RKO (cell line): ENCODE measurements around the gene LSM11.

ENCODE experiments used
- DNase-seq: peaks from one replicate; pipeline ENCODE4 v3.0.0-alpha.2; 2016; ENCODE audit warnings: low spot score

The LSM11 gene

DNA sequence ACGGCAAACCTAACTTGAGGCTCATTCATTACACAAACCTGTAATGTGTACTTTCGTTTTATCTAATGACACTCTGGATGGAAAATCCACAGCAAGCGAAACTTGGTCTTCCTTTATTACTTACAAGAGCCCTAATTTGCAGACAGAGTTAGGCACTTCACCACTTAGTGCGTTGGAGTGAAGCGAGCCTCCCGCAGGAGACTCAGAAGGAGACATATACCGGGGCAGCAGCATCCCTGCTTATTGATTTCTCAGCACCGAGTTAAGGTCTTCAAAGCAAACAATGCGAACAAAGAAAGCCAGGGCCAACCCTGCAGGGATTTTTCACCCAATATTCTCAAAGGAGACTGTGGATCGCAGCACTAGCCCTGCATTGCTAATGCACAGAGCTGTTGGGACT is 28.6 kb downstream of the LSM11 start:
- DNase-seq = no peak

DNA sequence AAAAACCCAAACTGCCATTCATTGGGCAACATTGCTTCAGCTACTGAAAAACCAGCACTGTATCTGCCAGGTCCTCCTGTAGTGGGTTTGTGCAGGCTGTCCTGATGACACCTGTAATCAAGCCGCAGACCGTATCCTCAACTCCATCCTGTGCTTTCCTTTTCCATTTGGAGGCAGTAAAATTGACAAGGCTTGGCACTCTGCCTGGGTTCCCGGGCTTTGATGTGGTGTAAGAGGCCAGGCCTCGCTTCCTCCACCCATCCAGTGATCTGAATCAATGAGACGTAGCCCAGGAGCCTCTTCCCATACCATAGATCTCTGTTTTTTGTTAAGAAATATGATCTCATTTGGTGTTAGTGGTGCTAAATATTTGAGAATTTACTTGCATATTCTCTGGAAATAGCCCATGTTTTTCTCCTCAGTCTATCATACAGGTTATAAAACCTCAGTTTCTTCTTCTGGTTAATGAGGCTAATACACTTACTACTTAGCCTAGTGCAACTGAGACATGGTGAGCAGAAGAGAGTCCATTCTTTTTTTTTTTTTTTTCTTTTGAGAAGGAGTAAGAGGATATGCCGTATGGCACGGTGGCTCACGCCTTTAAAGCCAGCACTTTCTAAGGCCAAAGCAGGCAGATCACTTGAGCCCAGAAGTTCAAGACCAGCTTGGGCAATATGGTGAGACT is 34.8 kb downstream of the LSM11 start:
- no peak for DNase-seq

DNA sequence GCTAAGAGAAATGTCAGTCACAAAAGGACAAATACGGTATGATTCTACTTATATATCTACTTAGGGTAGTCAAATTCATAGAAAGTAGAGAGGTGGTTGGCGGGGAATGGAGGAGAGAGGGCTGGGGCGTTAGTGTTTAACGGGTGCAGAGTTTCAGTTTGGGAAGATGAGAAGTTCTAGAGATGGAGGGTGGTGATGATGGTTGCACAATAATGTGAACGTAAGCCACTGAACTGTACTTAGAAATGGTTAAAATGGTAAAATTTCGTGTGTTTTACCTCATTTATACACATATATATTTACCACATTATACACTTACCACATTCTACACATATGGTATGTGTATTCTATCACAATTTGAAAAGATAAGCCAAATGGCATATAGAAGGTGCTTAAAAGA is 35.7 kb downstream of the LSM11 start:
- no peak for DNase-seq

DNA sequence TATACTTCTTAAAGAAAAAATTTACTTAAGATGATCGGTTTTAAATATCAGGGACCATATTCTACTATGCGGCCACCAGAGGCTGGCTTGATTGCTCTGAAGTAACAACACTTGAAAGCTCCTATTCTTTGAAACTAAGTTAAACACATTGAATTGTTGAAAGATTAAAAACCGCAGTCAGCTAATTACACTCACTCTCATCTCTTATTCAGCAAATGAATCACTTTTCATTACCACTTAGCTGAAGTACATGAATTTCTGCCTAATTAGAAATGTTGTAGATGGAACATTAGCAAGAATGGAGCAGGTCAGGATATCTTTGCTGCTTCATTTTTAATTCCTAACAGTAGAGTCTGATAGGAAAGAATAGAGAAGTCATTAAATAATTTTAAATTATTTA is 42.3 kb downstream of the LSM11 start:
- DNase-seq = no peak

DNA sequence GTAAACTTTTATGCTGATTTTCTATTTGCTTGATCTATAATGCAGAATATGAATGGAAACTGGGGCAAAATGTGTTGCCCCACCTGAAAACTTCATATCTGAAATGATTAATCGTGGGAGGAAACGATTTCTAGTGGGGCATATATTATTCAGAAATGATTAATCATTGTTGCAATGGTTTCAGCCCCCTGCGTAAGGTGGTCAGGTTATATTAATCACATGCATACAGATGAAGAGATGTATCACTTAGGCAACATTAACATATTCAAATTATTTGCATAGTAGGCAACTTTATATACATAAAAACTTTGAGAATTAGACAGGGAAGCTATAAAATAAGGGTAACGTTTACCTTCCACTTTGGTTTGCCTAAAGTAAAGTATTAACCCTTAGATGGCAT is 49.8 kb downstream of the LSM11 start:
- DNase-seq = no peak

DNA sequence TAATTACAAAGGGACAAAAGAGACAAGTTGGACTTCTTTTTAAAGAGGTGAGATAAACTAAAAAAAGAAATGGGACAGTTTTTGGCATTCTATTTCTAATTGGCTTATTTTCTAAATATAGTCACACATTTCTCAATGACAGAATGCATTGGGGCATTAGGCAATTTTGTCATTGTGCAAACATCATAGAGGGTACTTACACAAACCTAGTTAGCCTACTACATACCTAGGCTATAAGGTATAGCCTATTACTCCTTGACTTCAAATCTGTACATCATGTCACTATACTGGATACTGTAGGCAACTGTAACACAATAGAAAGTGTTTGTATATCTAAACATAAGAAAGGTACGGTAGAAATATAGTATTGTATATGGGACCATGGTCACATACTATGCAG is 56.1 kb downstream of the LSM11 start:
- no peak for DNase-seq

DNA sequence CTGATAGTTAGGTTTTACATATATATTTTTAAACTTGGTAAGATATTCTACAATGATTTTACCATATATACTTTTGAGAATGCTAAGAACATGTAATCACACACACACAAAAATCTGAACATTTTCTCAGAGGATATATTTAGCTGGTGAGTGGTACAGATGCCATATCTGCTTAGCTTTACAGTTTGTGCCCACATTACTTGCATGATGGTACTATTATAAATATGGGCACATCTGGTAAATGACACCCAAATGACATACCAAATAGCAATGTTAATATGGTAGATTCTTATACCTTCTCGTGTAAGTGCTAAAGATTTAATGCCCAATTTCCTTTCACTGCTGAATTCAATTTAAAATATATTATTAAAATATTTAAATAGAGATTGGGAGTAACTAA is 56.6 kb downstream of the LSM11 start:
- no peak for DNase-seq

DNA sequence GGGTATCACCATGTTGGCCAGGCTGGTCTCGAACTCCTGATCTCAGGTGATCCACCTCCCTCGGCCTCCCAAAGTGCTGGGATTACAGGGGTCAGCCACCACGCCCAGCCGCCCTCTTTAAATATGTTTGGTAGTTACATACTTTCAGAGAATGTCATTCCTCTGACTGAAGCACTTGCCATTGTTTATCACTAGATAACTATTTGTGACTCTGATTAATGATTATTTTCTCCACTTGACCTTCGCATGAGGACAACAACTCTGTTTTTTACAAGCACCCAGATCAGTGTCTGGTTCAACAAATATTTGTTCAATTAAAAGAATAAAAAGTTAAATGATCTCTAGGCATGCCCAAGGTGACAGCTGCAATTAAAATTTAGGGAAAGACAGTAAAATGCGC is 59.2 kb downstream of the LSM11 start:
- no peak for DNase-seq

DNA sequence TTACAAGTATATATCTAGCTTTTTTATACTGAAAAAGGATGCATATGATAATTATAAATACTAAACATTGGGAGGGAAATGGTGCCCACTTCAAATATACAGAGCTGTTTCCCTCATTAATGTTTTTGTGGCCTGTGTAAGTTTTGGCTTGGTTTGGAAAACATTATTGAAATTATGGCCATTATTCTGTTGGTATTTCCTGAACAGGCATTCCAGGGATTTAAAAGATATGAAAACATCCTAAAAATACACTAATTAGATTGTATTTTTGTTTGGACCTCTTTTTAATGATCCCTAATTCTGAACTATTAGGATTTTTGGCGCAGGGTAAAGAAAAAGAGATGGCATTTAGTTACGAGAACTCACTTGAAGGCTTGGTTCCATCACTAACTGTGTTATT is 64.5 kb downstream of the LSM11 start:
- DNase-seq = no peak
